ENCODE data around the gene EEF2KMT. TPM values are rescaled to one million over a fixed set of nuclear protein-coding genes. Genes with fewer than 3 reads are reported as not detected.

The EEF2KMT gene
- total and polyA plus RNA-seq, 7 donors = 8.2 to 22.2 (median 11.1) TPM

DNA sequence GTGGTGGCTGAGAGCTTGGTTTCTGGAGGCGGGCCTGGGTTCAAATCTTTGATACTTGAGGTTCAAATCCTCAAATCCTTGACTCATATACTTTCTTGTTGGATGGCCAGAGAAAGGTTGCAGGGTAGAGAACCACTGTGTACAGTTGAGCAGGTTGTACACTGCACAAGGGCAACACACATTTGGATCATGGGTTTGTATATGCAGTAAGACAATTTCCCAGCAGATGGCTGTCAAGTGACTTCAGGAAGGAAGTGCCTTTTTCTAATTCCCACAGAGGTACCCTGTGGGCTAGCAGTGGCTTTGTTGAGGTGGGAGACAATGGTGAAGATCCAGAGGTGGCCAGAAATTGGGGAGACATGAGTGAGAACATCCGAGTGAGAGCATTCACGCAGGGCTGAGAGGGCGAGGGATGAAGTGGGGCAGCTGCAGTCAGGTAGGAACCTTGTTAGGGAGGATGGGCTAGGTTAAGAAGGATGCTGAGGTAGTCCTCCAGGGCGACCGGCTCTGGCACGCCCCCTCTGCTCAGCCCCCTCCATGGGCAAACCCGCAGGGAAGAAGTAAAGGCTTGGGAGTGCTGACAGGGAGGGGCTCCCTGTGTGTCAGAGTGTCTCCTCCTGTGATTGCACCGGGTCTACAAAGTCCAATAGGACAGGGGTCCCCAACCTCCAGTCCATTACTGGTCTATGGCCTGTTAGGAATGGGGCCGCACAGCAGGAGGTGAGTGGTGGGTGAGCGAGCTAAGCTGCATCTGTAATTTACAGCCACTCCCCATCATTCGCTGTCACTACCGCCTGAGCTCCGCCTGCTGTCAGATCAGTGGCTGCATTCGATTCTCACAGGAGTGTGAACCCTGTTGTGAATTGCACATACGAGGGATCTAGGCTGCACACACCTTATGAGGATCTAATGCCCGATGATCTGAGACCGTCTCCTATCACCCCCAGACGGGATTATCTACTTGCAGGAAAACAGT is 34.5 kb downstream of the EEF2KMT start:
- Histone ChIP-seq H3K27me3 (ENCODE audit: insufficient read depth in 3 of 3, low read length in 2 of 3) (no peaks in the 10 kb centered on the region), H3K4me1 (no peaks in the 10 kb centered on the region), H3K27ac (no peak overlapping the region), H3K4me3 (no peak overlapping the region), H3K9me3 (no peaks in the 10 kb centered on the region), H3K36me3 (ENCODE audit: insufficient read depth in 1 of 2, low read depth in 1 of 2) (no peaks in the 10 kb centered on the region)
- 57 to 61% (median 59%) methylated on average over 19 of the region's 19 CpGs for WGBS, 3 donors
- TF ChIP-seq, protein P1, sequence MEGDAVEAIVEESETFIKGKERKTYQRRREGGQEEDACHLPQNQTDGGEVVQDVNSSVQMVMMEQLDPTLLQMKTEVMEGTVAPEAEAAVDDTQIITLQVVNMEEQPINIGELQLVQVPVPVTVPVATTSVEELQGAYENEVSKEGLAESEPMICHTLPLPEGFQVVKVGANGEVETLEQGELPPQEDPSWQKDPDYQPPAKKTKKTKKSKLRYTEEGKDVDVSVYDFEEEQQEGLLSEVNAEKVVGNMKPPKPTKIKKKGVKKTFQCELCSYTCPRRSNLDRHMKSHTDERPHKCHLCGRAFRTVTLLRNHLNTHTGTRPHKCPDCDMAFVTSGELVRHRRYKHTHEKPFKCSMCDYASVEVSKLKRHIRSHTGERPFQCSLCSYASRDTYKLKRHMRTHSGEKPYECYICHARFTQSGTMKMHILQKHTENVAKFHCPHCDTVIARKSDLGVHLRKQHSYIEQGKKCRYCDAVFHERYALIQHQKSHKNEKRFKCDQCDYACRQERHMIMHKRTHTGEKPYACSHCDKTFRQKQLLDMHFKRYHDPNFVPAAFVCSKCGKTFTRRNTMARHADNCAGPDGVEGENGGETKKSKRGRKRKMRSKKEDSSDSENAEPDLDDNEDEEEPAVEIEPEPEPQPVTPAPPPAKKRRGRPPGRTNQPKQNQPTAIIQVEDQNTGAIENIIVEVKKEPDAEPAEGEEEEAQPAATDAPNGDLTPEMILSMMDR (IDR thresholded peaks at IDR 0.05) = no peak
- no peak for ATAC-seq
- intact Hi-C loops (cut with DNase I) = no loop called here
- no peak for DNase-seq

DNA sequence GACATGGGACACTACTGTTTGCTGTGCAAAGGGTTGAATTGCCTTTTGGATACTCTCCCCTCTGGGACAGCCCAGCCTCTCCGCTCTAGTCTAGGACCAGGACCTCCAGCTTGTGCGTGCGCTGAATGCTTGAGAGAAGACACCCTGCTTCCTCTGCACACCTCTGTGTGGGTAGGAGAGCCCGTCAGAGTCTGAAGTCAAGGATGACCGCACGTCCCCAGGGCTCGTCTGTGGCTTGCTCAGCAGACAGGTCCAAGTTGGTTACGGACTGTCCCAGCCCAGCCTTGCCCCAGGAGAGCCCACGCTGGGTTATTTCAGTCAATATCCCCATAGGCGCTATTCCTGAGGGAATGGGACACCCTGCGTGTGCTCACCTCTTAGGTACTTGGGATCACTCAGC is 35.5 kb downstream of the EEF2KMT start:
- WGBS, 3 donors = 74 to 79% (median 78%) methylated on average over 11 of the region's 11 CpGs
- no peaks in the 10 kb centered on the region for H3K27me3 ChIP-seq (ENCODE audit: insufficient read depth in 3 of 3, low read length in 2 of 3)
- no peaks in the 10 kb centered on the region for H3K4me1 ChIP-seq
- no peaks in the 10 kb centered on the region for H3K36me3 ChIP-seq (ENCODE audit: insufficient read depth in 1 of 2, low read depth in 1 of 2)
- no peak overlapping the region for H3K4me3 ChIP-seq
- ATAC-seq (no peak), DNase-seq (no peak)
- H3K27ac ChIP-seq = no peak overlapping the region
- intact Hi-C loops (cut with DNase I) = no loop called here
- no peaks in the 10 kb centered on the region for H3K9me3 ChIP-seq
- TF ChIP-seq, protein P1 (IDR thresholded peaks at IDR 0.05) = no peak

DNA sequence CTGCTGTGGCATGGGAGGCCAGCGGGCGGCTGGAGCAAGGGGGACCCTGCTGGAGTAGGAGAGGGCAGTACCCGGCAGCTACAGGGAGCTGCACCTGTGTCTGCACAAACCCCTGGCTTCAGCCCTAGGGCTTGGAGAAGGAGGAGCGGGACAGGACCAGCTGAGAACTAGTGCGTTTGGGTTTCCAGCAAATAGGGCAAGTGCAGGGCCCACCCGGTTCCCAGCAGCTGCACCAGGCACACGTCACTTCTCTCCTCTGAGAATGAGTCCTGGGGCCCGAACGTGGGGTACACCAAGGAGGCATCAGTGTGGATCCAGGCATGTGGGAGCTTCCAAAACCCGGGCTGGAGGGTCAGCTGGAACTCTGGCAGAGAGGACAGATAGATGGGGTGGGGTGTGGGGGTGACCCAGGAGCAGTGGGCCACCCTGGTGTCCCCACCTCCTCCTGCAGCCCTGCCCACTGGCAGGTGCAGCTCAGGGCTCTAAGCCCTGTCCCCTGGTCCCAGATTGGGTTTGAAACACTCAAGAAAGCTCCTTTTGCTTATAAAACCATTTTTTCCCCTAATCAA is 37.4 kb downstream of the EEF2KMT start:
- DNase-seq (no peak), ATAC-seq (no peak)
- no peaks in the 10 kb centered on the region for H3K9me3 ChIP-seq
- TF ChIP-seq, protein P1 (IDR thresholded peaks at IDR 0.05) = no peak
- no peak overlapping the region for H3K27ac ChIP-seq
- no peaks in the 10 kb centered on the region for H3K4me1 ChIP-seq
- no peaks in the 10 kb centered on the region for H3K27me3 ChIP-seq (ENCODE audit: insufficient read depth in 3 of 3, low read length in 2 of 3)
- WGBS, 3 donors = 64 to 69% (median 67%) methylated on average over 10 of the region's 10 CpGs
- H3K4me3 ChIP-seq = no peak overlapping the region
- H3K36me3 ChIP-seq (ENCODE audit: insufficient read depth in 1 of 2, low read depth in 1 of 2) = no peaks in the 10 kb centered on the region
- intact Hi-C loops (cut with DNase I) = no loop called here

DNA sequence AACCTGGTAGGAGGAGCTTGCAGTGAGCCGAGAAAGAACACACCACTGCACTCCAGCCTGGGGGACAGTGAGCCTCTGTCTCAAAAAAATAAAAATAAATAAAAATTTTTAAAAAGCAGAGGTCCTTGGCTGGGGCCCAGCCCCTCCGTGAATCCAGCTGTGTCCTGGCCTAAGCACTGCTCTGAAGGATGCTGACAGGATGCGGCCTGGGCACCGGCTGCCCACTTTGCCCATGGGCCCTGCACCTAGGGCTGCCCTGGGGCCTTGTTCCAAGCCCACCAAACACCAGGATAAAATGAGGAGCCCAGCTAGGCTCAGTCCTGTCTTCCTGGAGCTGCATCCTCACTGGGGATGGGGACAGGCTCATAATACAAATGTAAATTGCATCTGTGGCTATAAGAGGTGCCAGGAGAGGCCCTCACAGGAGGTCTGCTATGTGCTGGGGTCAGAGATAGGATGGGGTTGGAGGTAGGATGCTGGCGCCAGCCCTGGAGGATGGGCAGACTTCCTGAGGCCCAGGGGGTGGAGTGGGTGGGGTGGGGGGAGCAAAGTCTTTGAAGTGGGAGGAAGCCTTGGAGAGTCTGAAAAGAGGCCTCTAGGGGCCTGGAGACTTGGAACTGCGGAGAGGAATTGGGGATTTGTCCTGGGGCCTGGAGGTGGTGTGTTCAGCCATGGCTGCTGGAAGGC is 38.1 kb downstream of the EEF2KMT start:
- intact Hi-C loops (cut with DNase I) = no loop called here
- no peak for ATAC-seq
- Histone ChIP-seq H3K36me3 (ENCODE audit: insufficient read depth in 1 of 2, low read depth in 1 of 2) (no peaks in the 10 kb centered on the region), H3K4me1 (no peaks in the 10 kb centered on the region), H3K27me3 (ENCODE audit: insufficient read depth in 3 of 3, low read length in 2 of 3) (no peaks in the 10 kb centered on the region), H3K4me3 (no peak overlapping the region), H3K27ac (no peak overlapping the region), H3K9me3 (no peaks in the 10 kb centered on the region)
- TF ChIP-seq, protein P1 (IDR thresholded peaks at IDR 0.05) = no peak
- WGBS, 3 donors = 62 to 70% (median 68%) methylated on average over 6 of the region's 6 CpGs
- no peak for DNase-seq
